Stomach (tissue), 9 donors: ENCODE data around the gene SMAD7. TPM values are rescaled to one million over a fixed set of nuclear protein-coding genes. Genes with fewer than 3 reads are reported as not detected.

Source experiments
- DNase-seq, 2 donors: peaks; one replicate each; pipeline versions ENCODE4 v3.0.0 to v3.0.0-alpha.2; 2013 to 2019
- H3K27ac ChIP-seq, 5 donors: fragments of 200-600 bp in 4 of 5; sonication (generic) in 4 of 5; one replicate each; pipeline ENCODE4 v1.5.1; 2013 to 2019; ENCODE audit warnings: mild to moderate bottlenecking in 1 of 5, moderate library complexity in 1 of 5
- H3K27me3 ChIP-seq, 3 donors: fragments of 200-600 bp; sonication (generic); one replicate each; pipeline ENCODE4 v1.5.1; 2017 to 2019; ENCODE audit warnings: mixed run types in 1 of 3
- H3K36me3 ChIP-seq, 4 donors: fragments of 200-600 bp; sonication (generic); 1 replicate in 3 of 4; 2 replicates in 1 of 4; pipeline ENCODE4 v1.5.1; 2016 to 2019
- H3K4me1 ChIP-seq, 4 donors: fragments of 200-600 bp; sonication (generic); one replicate each; pipeline ENCODE4 v1.5.1; 2016 to 2019
- H3K4me3 ChIP-seq, 4 donors: fragments of 200-600 bp; sonication (generic) in 3 of 4; one replicate each; pipeline ENCODE4 v1.5.1; 2016 to 2019; ENCODE audit warnings: mild to moderate bottlenecking in 1 of 4
- H3K9me3 ChIP-seq, 4 donors: fragments of 200-600 bp; sonication (generic); one replicate each; pipeline ENCODE4 v1.5.1; 2016 to 2019
- CTCF ChIP-seq, 7 experiments: fragments of 450-650 bp in 4 of 7; fragments of 200-600 bp in 3 of 7; sonication (generic) in 3 of 7; IDR thresholded peaks; one replicate each; pipeline ENCODE4 v1.5.1; 2016 to 2019; ENCODE audit warnings: antibody characterized with exemption in 7 of 7, control low read depth in 2 of 7, mild to moderate bottlenecking in 1 of 7
- EP300 ChIP-seq: sonication (generic); formaldehyde crosslinking; IDR thresholded peaks from one replicate; pipeline ENCODE4 v1.6.1; 2017; ENCODE audit warnings: antibody characterized with exemption
- POLR2A ChIP-seq, 4 donors: fragments of 450-650 bp; IDR thresholded peaks; one replicate each; pipeline ENCODE4 v1.6.1; 2016; ENCODE audit warnings: antibody characterized with exemption in 4 of 4, control low read depth in 2 of 4, mild to moderate bottlenecking in 1 of 4, moderate library complexity in 1 of 4
- POLR2AphosphoS5 ChIP-seq, 3 donors: sonication (generic); formaldehyde crosslinking; IDR thresholded peaks; one replicate each; pipeline ENCODE4 v1.6.1; 2016; ENCODE audit warnings: antibody characterized with exemption in 3 of 3
- WGBS, 5 donors: extraction: QIAGEN DNeasy Blood & Tissue Kit in 3 of 5; methylation state at CpG; one replicate each; pipeline versions ENCODE4 v1.1.5 to v1.1.7; 2013 to 2018; 5-methylcytosine and 5-hydroxymethylcytosine counted together
- intact Hi-C: fragments of 100-400 bp; cut with DNase I; formaldehyde crosslinking; loops from one replicate; pipeline ENCODE4 v1.15.1; 2023; ENCODE audit warnings: low total_unique reads
- polyA plus RNA-seq, 3 donors: library from polyadenylated mRNA; stranded (reverse); fragments of 200-250 nt; gene quantifications; one replicate each; pipeline ENCODE4 v1.2.3, GENCODE V29; 2013
- total RNA-seq, 5 donors: library from RNA; depleted of rRNA; stranded (reverse); fragments of >200 nt; gene quantifications; one replicate each; pipeline versions ENCODE4 v1.1.0 to v1.2.3, GENCODE V29; 2014 to 2016
- donor health status: healthy with polysubstance abuse.
- donor health status: Bipolar disorder and iron deficiency.
- donor health status: healthy.

Gene SMAD7
- total and polyA plus RNA-seq, 8 donors: 4.5 to 123 (median 10.6) TPM

GRCh38 chr18:48988508-48989303, 37.9 kb upstream of the SMAD7 start:
- WGBS, 5 donors: 91 to 95% (median 93%) methylated on average over 14 to 15 of the region's 15 CpGs

GRCh38 chr18:48987821-48988220, 37.1 kb upstream of the SMAD7 start:
- no peaks in the 10 kb centered on the region for H3K9me3 ChIP-seq
- H3K27me3 ChIP-seq: no peaks in the 10 kb centered on the region
- no peak overlapping the region for H3K4me3 ChIP-seq
- TF ChIP-seq POLR2AphosphoS5 (IDR thresholded peaks at IDR 0.05) (no peak), EP300 (no peak), CTCF (IDR thresholded peaks at IDR 0.05) (no peak), POLR2A (IDR thresholded peaks at IDR 0.05) (no peak)
- 76 to 83% (median 81%) methylated on average over 8 of the region's 8 CpGs for WGBS, 5 donors
- DNase-seq: no peak
- H3K36me3 ChIP-seq: no peaks in the 10 kb centered on the region
- intact Hi-C loops: no loop called here
- H3K27ac ChIP-seq: no peak overlapping the region
- peaks cover 0 to 17% (median 8%) of the 10 kb centered on the region in 4 donors for H3K4me1 ChIP-seq

More at GRCh38 chr18:48988508-48989303, 37.9 kb upstream of the SMAD7 start:
- DNase-seq: no peak
- no peaks in the 10 kb centered on the region for H3K9me3 ChIP-seq
- H3K4me1 ChIP-seq: peaks cover under 1 to 18% (median 12%) of the 10 kb centered on the region in 4 donors
- no peaks in the 10 kb centered on the region for H3K36me3 ChIP-seq
- H3K4me3 ChIP-seq: no peak overlapping the region
- intact Hi-C loops: no loop called here
- no peaks in the 10 kb centered on the region for H3K27me3 ChIP-seq
- TF ChIP-seq EP300: no peak
- TF ChIP-seq POLR2A (IDR thresholded peaks at IDR 0.05): no peak
- no peak for TF ChIP-seq CTCF (IDR thresholded peaks at IDR 0.05)
- TF ChIP-seq POLR2AphosphoS5 (IDR thresholded peaks at IDR 0.05): no peak
- H3K27ac ChIP-seq: no peak overlapping the region

- no peaks in the 10 kb centered on the region for H3K9me3 ChIP-seq
- H3K4me3 ChIP-seq: no peak overlapping the region
- DNase-seq: no peak
- peaks cover 0 to 15% (median 7%) of the 10 kb centered on the region in 4 donors for H3K4me1 ChIP-seq
- TF ChIP-seq POLR2AphosphoS5 (IDR thresholded peaks at IDR 0.05): no peak
- no peak for TF ChIP-seq CTCF (IDR thresholded peaks at IDR 0.05)
- TF ChIP-seq POLR2A (IDR thresholded peaks at IDR 0.05): no peak
- TF ChIP-seq EP300: no peak
- H3K27ac ChIP-seq: no peak overlapping the region
- H3K27me3 ChIP-seq: no peaks in the 10 kb centered on the region
- no peaks in the 10 kb centered on the region for H3K36me3 ChIP-seq
- 86 to 93% (median 90%) methylated on average over 20 of the region's 20 CpGs for WGBS, 5 donors
- intact Hi-C loops: no loop called here
Observed at GRCh38 chr18:48986851-48987761, 36.3 kb upstream of the SMAD7 start.

GRCh38 chr18:48985161-48985560, 34.4 kb upstream of the SMAD7 start:
- no peaks in the 10 kb centered on the region for H3K36me3 ChIP-seq
- no peak overlapping the region for H3K27ac ChIP-seq
- H3K4me3 ChIP-seq: no peak overlapping the region
- peaks cover 0 to 7% (median 0%) of the 10 kb centered on the region in 4 donors for H3K4me1 ChIP-seq
- TF ChIP-seq CTCF (IDR thresholded peaks at IDR 0.05) (no peak), EP300 (no peak), POLR2AphosphoS5 (IDR thresholded peaks at IDR 0.05) (no peak), POLR2A (IDR thresholded peaks at IDR 0.05) (no peak)
- H3K27me3 ChIP-seq: no peaks in the 10 kb centered on the region
- 74 to 81% (median 79%) methylated on average over 3 of the region's 3 CpGs for WGBS, 5 donors
- DNase-seq: no peak
- no peaks in the 10 kb centered on the region for H3K9me3 ChIP-seq
- intact Hi-C loops: no loop called here
